ENCODE results near the gene MS4A10. TPM values are rescaled to one million over a fixed set of nuclear protein-coding genes. Genes with fewer than 3 reads are reported as not detected.
A peak's percentile ranks its signal among the peaks of the same experiment; 100 is the strongest.

MS4A10 gene
- total RNA-seq, 6 experiments from 2014 or later = not detected

GRCh38 chr11:60771879-60772525, 13.1 kb upstream of the MS4A10 start:
- no peak overlapping the region for H3K4me3 ChIP-seq
- H3K9me3 ChIP-seq = no peaks in the 10 kb centered on the region
- DNase-seq (peak in 1 of 3 donors; percentile 10), ATAC-seq (no peak)
- no peak overlapping the region for H3K27ac ChIP-seq
- TF ChIP-seq POLR2A (IDR thresholded peaks at IDR 0.05) = no peak
- no peak for TF ChIP-seq CTCF (IDR thresholded peaks at IDR 0.05)
- intact Hi-C loops (cut with DNase I) = no loop called here
- no peaks in the 10 kb centered on the region for H3K4me1 ChIP-seq
- 64% methylated on average over 9 of the region's 16 CpGs for WGBS (ENCODE audit: insufficient coverage, low coverage, low lambda C conversion rate, missing lambda C conversion rate)
- no peaks in the 10 kb centered on the region for H3K27me3 ChIP-seq
- H3K36me3 ChIP-seq = no peaks in the 10 kb centered on the region

GRCh38 chr11:60772666-60773065, 12.5 kb upstream of the MS4A10 start:
- Histone ChIP-seq H3K27me3 (no peaks in the 10 kb centered on the region), H3K4me1 (no peaks in the 10 kb centered on the region), H3K36me3 (no peaks in the 10 kb centered on the region), H3K27ac (no peak overlapping the region), H3K9me3 (no peaks in the 10 kb centered on the region), H3K4me3 (no peak overlapping the region)
- intact Hi-C loops (cut with DNase I) = no loop called here
- ATAC-seq (no peak), DNase-seq (peak in 1 of 3 donors; percentile 35)
- 58% methylated on average over 2 of the region's 8 CpGs for WGBS (ENCODE audit: insufficient coverage, low coverage, low lambda C conversion rate, missing lambda C conversion rate)
- TF ChIP-seq POLR2A (IDR thresholded peaks at IDR 0.05) = no peak
- TF ChIP-seq CTCF (IDR thresholded peaks at IDR 0.05) = no peak

GRCh38 chr11:60774726-60775125, 10.4 kb upstream of the MS4A10 start:
- WGBS (ENCODE audit: insufficient coverage, low coverage, low lambda C conversion rate, missing lambda C conversion rate) = 41% methylated on average over 7 of the region's 13 CpGs
- H3K4me1 ChIP-seq = no peaks in the 10 kb centered on the region
- H3K9me3 ChIP-seq = no peaks in the 10 kb centered on the region
- DNase-seq (no peak), ATAC-seq (no peak)
- H3K4me3 ChIP-seq = no peak overlapping the region
- no peaks in the 10 kb centered on the region for H3K36me3 ChIP-seq
- no peak overlapping the region for H3K27ac ChIP-seq
- intact Hi-C loops (cut with DNase I) = no loop called here
- H3K27me3 ChIP-seq = no peaks in the 10 kb centered on the region
- TF ChIP-seq POLR2A (IDR thresholded peaks at IDR 0.05) (no peak), CTCF (IDR thresholded peaks at IDR 0.05) (no peak)

- ATAC-seq (peak; percentile 89 to 98 (median 95)), DNase-seq (peak; percentile 61 to 77 (median 67))
- no peak overlapping the region for H3K4me3 ChIP-seq
- WGBS (ENCODE audit: insufficient coverage, low coverage, low lambda C conversion rate, missing lambda C conversion rate) = 19% methylated on average over 14 of the region's 15 CpGs
- no peaks in the 10 kb centered on the region for H3K9me3 ChIP-seq
- intact Hi-C loops (cut with DNase I) = no loop called here
- no peaks in the 10 kb centered on the region for H3K27me3 ChIP-seq
- H3K27ac ChIP-seq = no peak overlapping the region
- H3K4me1 ChIP-seq = no peaks in the 10 kb centered on the region
- H3K36me3 ChIP-seq = no peaks in the 10 kb centered on the region
- TF ChIP-seq CTCF (IDR thresholded peaks at IDR 0.05) (peak; percentile 82 to 93 (median 91)), POLR2A (IDR thresholded peaks at IDR 0.05) (no peak)
Observed at GRCh38 chr11:60775420-60775961, 9.6 kb upstream of the MS4A10 start.
